Measurements from ENCODE around the gene SIGMAR1. TPM values are rescaled to one million over a fixed set of nuclear protein-coding genes. Genes with fewer than 3 reads are reported as not detected.

Gene SIGMAR1
- polyA plus RNA-seq (ENCODE audit: insufficient read length in 4 of 4), result 10 to 100 TPM; 44.0 to 57.1 (median 49.5) TPM

- peak in 3 of 4 donors; percentile 76 to 91 (median 82) for DNase-seq (ENCODE audit: low read depth in 4 of 4, low spot score in 2 of 4)
Observed at GRCh38 chr9:34637356-34638137, at the start of gene SIGMAR1. Gene SIGMAR1 (minus strand): TSS chr9:34637787. CDS start chr9:34637697, 90 bp downstream.

DNA sequence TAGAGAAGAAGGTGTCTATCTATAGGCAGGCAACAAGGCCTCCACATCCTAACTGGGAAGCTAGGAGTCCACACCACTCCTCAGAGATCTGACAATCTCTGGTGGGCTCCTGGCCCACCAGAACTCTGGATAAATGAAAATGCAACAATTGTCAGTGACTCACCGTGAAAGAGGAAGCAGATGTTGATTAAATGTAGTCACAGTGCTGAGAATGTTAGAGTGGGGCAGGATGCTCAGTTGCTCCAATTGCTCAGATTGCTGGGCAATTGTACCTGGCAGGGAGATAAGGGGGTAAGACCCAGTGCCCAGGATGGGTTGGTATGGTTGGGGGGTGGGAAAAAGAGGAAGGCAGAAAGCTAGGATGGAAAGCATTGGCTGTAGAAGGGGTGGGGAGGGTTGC is 49.1 kb upstream of the SIGMAR1 start:
- no peak for DNase-seq (ENCODE audit: low read depth in 4 of 4, low spot score in 2 of 4)

DNA sequence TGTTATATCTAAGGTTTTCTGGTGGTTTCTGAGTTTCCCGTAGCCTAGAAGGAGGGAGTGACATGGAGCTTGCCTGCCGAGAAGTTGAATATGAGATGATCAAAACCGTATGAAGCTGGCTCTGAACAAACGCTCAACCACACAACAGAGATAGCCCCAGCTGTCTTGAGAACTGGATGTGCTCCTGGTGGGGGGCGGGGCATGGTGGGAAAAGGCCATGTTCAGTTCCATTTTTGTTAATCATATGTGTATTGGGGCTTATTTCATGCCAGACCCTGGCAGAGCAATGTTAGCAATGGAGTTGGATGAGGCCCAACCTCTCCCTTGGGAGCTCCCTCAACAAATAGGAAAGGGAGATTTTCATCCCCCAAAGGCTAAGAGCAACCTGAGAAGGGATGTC is 48.6 kb upstream of the SIGMAR1 start:
- no peak for DNase-seq (ENCODE audit: low read depth in 4 of 4, low spot score in 2 of 4)

DNA sequence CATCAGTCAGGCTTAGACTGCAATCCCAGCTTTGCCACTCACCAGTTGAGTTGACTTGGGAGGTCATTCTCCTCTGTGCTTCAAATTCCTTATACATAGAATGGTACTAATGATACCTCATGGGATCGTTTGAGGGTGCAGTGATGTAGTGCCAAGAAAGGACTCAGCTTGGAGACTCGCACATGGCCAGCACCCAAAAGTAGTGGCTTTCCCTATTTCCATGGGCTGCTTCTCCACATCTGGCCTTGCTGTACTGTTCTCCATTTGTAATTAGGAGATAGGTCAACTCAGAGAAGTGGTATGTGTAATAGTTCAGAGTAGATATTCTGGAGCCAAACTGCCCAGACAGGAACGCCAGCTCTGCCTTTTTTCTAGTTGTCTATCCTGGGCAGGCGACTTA is 48.0 kb upstream of the SIGMAR1 start:
- no peak for DNase-seq (ENCODE audit: low read depth in 4 of 4, low spot score in 2 of 4)

- DNase-seq (ENCODE audit: low read depth in 4 of 4, low spot score in 2 of 4), result no peak
Observed at GRCh38 chr9:34684816-34685215, 47.2 kb upstream of the SIGMAR1 start.

DNA sequence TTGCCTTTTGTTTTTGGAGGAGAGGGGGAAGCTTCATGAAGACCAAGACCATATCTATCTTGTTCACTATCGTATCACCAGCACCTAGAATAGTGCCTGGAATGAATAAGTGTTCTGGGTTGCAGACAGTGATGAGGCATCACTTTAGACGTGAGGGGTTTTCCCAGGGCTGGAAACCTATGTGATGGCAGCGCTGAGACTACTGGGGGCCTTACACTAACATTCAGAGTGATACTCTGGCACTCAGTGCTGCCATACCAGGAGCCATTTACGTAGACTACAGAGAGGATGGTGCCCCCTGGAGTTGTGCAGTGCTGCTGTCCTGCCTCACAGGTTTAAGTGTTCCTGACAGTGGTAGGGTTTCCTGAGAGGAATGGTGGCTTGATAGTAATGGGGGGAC is 46.6 kb upstream of the SIGMAR1 start:
- DNase-seq (ENCODE audit: low read depth in 4 of 4, low spot score in 2 of 4), result no peak

DNA sequence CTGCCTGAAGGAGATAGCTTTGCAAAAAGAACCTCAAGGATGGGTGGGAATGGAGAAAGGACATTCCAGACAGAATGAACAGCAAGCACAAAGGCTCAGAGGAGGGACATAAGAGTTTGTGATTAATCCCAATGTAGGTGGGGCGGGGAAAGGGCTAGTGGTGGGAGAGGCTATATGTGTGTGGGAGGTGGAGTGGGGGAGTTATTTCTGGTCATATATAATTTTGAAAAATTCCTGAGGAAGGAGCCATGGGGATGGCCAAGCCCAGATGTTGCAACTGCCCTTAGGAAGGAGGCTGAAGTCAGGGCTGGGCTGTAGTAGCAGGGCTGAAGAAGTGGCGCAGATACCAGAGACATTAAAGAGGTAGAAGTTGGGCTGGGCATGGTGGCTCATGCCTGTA is 38.3 kb upstream of the SIGMAR1 start:
- no peak for DNase-seq (ENCODE audit: low read depth in 4 of 4, low spot score in 2 of 4)

DNA sequence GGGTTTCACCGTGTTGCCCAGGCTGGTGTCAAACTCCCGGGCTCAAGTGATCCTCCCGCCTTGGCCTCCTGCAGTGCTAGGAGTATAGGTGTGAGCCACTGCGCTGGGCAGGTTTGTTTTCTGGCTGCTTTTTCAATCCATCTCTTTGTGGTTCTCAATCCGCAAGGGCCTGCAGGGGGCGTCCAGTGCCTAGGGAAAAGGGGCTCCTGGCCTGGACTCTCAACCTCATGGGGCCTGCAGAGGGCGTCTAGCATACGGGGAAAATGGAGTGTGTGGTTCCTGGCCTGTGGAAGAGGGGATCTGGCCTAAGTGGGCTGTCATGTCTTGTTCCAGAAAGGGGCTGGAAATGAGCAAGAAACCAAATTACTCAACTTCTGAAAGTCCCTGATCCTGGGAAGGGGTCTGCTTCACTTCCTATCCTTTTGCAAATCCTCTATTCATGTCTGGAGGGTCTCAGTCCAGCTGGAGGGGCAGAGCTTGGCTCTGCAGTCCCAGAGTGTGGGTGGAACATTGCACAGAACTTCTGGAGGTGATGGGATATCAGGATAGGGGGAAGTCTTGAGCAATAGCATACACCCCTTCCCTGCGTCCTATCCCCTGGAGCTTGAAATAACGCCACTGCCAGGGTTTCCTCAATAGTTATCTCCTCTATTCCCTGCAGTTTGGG is 37.6 kb upstream of the SIGMAR1 start:
- no peak for DNase-seq (ENCODE audit: low read depth in 4 of 4, low spot score in 2 of 4)

DNA sequence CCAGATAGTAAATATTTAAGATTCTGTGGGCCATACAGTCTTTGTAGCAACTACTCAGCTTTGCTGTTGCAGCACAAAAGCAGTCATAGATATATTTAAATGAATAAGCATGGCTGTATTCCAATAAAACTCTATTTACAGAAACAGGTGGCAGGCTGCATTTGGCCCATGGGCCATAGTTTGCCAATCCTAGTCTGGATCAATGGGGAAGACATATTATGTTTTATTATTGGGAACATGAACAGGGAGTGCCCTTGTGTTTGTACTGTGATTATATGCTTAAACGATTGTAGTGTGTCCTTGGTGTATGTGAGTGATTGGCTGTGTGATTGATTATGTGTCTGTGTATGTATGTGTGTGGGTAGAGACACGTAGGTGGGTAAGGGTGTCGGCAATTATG is 36.9 kb upstream of the SIGMAR1 start:
- DNase-seq (ENCODE audit: low read depth in 4 of 4, low spot score in 2 of 4), result no peak

DNA sequence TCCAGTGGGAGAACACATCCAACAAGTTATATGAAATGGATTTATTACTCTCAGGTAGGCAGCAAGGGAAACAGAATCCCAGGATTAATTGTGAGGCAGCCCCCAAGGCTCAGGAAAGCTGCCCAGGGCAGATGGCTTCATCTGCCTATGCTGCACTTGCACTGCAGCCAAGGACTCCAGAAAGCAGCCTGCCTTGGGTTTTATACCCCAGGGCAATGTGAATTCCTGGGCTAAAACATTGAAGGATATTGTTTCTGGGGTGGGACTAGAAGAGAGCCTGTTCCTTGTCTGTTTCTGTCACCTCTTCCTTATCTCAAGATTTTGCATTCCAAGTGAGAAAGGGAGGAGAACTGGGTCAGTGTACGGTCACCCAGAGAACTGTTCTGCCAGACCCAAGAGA is 33.7 kb upstream of the SIGMAR1 start:
- DNase-seq (ENCODE audit: low read depth in 4 of 4, low spot score in 2 of 4), result no peak

GRCh38 chr9:34669809-34670562 is 32.4 kb upstream of the SIGMAR1 start:
- no peak for DNase-seq (ENCODE audit: low read depth in 4 of 4, low spot score in 2 of 4)

DNA sequence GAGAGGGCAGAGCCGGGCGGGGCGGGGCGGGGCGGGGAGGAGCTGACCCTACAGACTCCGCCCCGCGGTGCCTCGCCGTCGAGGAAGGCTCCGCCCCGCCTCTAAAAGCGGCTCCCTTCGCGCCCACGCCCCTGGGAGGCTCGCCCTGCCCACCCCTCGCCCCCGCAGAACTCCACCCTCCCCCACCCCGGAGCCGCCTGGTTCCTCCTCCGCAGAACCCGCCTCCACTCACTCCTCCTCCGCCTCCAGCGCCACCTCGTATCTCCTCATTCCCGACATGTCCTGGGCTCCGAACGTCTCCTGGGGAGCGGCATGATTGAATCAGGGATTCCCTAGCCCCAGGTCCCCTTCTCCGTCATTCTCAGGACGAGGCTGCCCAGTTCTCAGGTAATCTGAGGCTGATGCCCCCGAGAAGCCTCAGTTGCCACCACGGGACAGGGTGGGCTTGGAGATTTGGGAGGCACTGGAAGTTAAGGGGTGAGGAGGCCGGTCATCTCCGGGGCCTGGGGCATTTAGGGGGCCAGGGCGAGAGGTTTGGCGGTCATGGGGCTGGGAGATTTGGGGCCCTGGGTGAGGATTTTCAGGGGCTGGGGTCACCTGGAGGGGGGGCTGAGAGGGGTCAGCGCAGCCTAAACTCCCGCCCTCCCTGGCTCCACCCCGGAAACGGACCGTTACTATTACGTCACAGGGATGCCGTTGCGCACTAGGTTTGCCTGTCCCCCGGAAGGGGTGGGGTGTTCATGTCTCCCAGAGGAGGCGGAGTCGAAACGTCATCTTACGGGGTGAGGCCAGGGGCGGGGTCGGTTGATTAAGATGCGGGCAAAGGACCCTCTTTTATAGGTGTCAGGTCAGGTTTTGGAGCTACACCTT is 28.0 kb upstream of the SIGMAR1 start:
- DNase-seq (ENCODE audit: low read depth in 4 of 4, low spot score in 2 of 4), result peak; percentile 83 to 93 (median 88)

GRCh38 chr9:34665067-34665380 is 27.4 kb upstream of the SIGMAR1 start:
- no peak for DNase-seq (ENCODE audit: low read depth in 4 of 4, low spot score in 2 of 4)

DNA sequence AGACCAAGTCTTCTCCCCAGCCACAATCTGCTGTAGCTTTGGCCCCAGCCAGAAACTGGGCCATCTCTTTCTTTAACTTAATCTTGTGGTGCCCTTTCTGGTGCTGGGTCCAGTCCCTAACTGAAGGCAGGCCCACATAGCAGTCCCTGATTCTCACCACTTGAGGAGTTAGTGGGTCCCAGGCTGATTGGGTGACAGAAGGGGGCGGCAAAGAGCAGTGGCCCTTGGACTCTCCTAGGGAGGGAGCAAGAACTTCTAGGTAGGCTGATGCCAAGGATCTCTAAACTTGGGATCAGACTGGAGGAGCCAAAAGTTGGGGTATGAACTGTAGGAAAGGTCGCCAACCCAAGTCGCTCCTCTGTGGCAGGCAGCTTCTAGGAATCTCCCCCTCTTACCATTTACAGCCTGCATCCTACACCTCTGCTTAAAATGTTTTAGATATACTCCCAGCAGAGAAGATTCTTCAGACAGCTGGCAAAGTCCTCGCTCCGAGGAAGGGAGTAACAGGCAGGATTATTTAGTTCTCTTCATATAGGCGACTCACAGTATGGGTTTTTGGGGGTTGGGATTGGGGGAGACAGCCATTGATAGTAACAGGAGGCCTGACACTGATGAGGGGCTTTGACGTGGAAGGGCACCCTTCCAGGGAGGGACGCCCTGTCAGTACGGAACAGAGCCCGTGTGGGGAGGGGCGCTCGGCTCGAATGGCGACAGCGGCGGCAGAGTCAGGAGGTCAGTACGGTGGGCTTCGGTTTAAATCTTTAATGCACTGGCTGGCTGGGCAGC is 26.9 kb upstream of the SIGMAR1 start:
- peak in 1 of 4 donors; percentile 60 for DNase-seq (ENCODE audit: low read depth in 4 of 4, low spot score in 2 of 4)

GRCh38 chr9:34663303-34663605 is 25.7 kb upstream of the SIGMAR1 start:
- DNase-seq (ENCODE audit: low read depth in 4 of 4, low spot score in 2 of 4), result no peak

GRCh38 chr9:34662526-34663302 is 25.1 kb upstream of the SIGMAR1 start, which contains the start of gene CCL27:
Gene CCL27 (minus strand): TSS chr9:34662657. CDS start chr9:34662633, 24 bp downstream.
- DNase-seq (ENCODE audit: low read depth in 4 of 4, low spot score in 2 of 4), result no peak

DNA sequence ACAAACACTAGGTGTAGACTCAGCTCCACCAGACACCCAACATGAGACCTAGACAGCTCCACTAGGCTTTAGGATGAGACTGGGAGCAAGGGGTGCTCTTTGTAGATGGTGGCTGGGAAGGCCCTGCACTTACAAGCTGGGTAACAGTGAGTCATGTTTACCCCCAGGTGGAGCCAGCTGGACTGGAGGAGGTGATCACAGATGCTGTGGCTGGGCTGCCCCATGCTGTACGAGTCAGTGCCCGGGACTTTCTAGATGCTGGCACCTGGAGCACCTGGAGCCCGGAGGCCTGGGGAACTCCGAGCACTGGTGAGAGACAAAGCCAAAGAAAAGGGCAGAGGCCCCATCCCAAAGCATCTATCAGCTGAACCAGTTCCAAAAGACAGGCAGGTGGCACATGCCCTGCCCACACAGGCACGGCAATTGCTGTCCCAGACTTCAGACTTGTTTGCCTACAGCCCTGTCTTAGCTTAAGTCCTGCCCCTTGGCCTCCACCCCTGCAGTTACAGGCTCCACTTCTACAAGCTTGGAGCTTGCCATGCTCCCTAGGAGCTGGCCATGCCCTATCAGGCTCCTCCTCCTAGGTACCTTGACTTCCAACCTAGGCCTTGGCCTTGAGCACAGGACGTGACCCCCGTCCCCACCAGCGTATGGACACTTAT is 22.1 kb upstream of the SIGMAR1 start:
- DNase-seq (ENCODE audit: low read depth in 4 of 4, low spot score in 2 of 4), result no peak

DNA sequence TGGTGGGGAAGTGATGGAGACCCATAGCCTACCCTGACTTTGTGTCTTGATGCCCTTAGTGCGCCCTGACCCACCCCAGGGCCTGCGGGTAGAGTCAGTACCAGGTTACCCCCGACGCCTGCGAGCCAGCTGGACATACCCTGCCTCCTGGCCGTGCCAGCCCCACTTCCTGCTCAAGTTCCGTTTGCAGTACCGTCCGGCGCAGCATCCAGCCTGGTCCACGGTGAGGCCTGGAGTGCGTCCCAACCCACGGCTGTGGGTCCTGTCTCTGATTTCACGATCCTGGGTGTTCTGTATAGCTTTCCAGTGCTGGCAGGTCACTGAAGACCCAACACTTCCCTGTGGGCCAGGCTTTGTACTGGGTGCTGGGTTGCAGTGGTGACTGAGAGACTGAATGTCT is 20.9 kb upstream of the SIGMAR1 start:
- DNase-seq (ENCODE audit: low read depth in 4 of 4, low spot score in 2 of 4), result no peak

GRCh38 chr9:34656992-34657391 is 19.4 kb upstream of the SIGMAR1 start:
- no peak for DNase-seq (ENCODE audit: low read depth in 4 of 4, low spot score in 2 of 4)

Data from left renal cortex interstitium (tissue), 4 donors.